HS-27A (cell line): ENCODE data around the gene RLBP1.
"Not testable (repeated sequence)": the region's sequence is repeated elsewhere in the genome, so short reads cannot be mapped to it uniquely, and the experiment has no call there.

Experiments
- DNase-seq: peaks from one replicate; pipeline ENCODE4 v3.0.0-alpha.2; 2012; ENCODE audit warnings: low read depth, missing footprints

The RLBP1 gene

GRCh38 chr15:89221543-89221942 lies at the start of gene RLBP1:
Gene RLBP1 (minus strand): TSS chr15:89221579. CDS start chr15:89218975, 2,604 bp downstream.
- no peak for DNase-seq

GRCh38 chr15:89250142-89250541 lies 28.8 kb upstream of the RLBP1 start:
- not testable (repeated sequence) for DNase-seq

- no peak for DNase-seq
Measured at GRCh38 chr15:89248584-89248983, 27.2 kb upstream of the RLBP1 start.

GRCh38 chr15:89247446-89247845 lies 26.1 kb upstream of the RLBP1 start:
- DNase-seq, result no peak

- peak; percentile 29 for DNase-seq
Measured at GRCh38 chr15:89244574-89244903, 23.2 kb upstream of the RLBP1 start.

- DNase-seq, result peak; percentile 83
Measured at GRCh38 chr15:89243691-89244573, 22.6 kb upstream of the RLBP1 start, which contains the start of gene FANCI. Gene FANCI (plus strand): TSS chr15:89243979. CDS start chr15:89247648, 3,669 bp downstream.

- no peak for DNase-seq
Measured at GRCh38 chr15:89243046-89243690, 21.8 kb upstream of the RLBP1 start.

- DNase-seq, result not testable (repeated sequence)
Measured at GRCh38 chr15:89239883-89240810, 18.8 kb upstream of the RLBP1 start.

GRCh38 chr15:89231832-89232231 lies 10.5 kb upstream of the RLBP1 start:
- DNase-seq, result no peak

- DNase-seq, result no peak
Measured at GRCh38 chr15:89230277-89230676, 8.9 kb upstream of the RLBP1 start.

GRCh38 chr15:89227425-89227824 lies 6.0 kb upstream of the RLBP1 start:
- no peak for DNase-seq

- DNase-seq, result no peak
Measured at GRCh38 chr15:89226359-89227221, 5.2 kb upstream of the RLBP1 start.

- DNase-seq, result no peak
Measured at GRCh38 chr15:89225588-89225987, 4.2 kb upstream of the RLBP1 start.

- no peak for DNase-seq
Measured at GRCh38 chr15:89218531-89218930, 2.8 kb downstream of the RLBP1 start.

- no peak for DNase-seq
Measured at GRCh38 chr15:89217686-89218376, 3.5 kb downstream of the RLBP1 start.

- DNase-seq, result no peak
Measured at GRCh38 chr15:89217031-89217430, 4.3 kb downstream of the RLBP1 start.

- DNase-seq, result no peak
Measured at GRCh38 chr15:89215627-89216026, 5.8 kb downstream of the RLBP1 start.

- no peak for DNase-seq
Measured at GRCh38 chr15:89211678-89212170, 9.7 kb downstream of the RLBP1 start.

GRCh38 chr15:89209057-89209456 lies 12.3 kb downstream of the RLBP1 start:
- DNase-seq, result no peak

- no peak for DNase-seq
Measured at GRCh38 chr15:89208256-89208655, 13.1 kb downstream of the RLBP1 start.
